Measurements from ENCODE around the gene WEE1.
A peak's percentile ranks its signal among the peaks of the same experiment; 100 is the strongest.

WEE1 gene

GRCh38 chr11:9575260-9576240 is 2.1 kb downstream of the WEE1 start:
- Histone ChIP-seq H3K27ac (replicated peaks) (peak overlapping the region; percentile 81), H3K4me3 (replicated peaks; ENCODE audit: insufficient read depth, low read length) (peak overlapping the region; percentile 97), H3K27me3 (ENCODE audit: insufficient read depth, poor library complexity, severe bottlenecking) (no peaks in the 10 kb centered on the region)
- TF ChIP-seq CTCF (IDR thresholded peaks at IDR 0.05; ENCODE audit: insufficient read depth, low read length) (no peak), SPI1 (IDR thresholded peaks at IDR 0.05; ENCODE audit: borderline replicate concordance, low read depth) (no peak), GABPA (IDR thresholded peaks at IDR 0.05; ENCODE audit: low read depth) (no peak), POLR2AphosphoS5 (IDR thresholded peaks at IDR 0.05; ENCODE audit: low read depth) (no peak), REST (IDR thresholded peaks at IDR 0.05; ENCODE audit: insufficient replicate concordance, low read depth) (no peak)
- DNase-seq (ENCODE audit: low read depth in 1 of 2, low spot score in 1 of 2): peak in 1 of 2 experiments; percentile 26

DNA sequence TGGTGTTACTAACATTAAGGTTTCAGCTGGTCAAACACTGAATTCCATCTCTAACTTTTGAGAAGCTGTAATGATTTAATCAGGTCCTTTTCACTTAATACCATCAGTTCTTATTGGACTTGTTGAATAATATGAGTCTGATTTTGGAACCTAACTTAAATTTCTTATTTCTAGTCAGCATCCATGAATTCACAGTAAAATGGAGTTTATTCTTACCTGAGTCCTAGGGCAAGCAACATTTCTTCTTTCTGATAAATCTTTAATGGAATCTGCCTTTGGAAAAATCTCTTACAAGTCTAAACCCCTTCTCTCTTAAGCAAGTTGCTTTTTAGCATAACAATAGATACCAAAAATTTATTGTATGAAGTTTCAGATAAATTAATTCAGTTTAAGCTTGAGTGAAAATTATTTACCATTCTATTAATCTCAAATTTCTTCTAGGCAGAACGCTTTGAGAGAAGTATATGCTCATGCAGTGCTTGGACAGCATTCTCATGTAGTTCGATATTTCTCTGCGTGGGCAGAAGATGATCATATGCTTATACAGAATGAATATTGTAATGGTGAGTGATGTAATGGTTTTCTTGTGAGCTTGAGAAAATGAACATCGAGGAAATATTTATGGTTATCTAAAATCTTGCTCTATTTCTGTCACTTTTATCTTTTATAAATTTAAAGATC is 3.4 kb downstream of the WEE1 start:
- no peak overlapping the region for H3K27ac ChIP-seq (replicated peaks)
- peak overlapping the region; percentile 97 for H3K4me3 ChIP-seq (replicated peaks; ENCODE audit: insufficient read depth, low read length)

GRCh38 chr11:9577556-9577955 is 4.1 kb downstream of the WEE1 start:
- no peak for DNase-seq (ENCODE audit: low read depth in 1 of 2, low spot score in 1 of 2)
- TF ChIP-seq GABPA (IDR thresholded peaks at IDR 0.05; ENCODE audit: low read depth) (no peak), REST (IDR thresholded peaks at IDR 0.05; ENCODE audit: insufficient replicate concordance, low read depth) (no peak), POLR2AphosphoS5 (IDR thresholded peaks at IDR 0.05; ENCODE audit: low read depth) (no peak), SPI1 (IDR thresholded peaks at IDR 0.05; ENCODE audit: borderline replicate concordance, low read depth) (no peak), CTCF (IDR thresholded peaks at IDR 0.05; ENCODE audit: insufficient read depth, low read length) (no peak)
- no peaks in the 10 kb centered on the region for H3K27me3 ChIP-seq (ENCODE audit: insufficient read depth, poor library complexity, severe bottlenecking)
- H3K27ac ChIP-seq (replicated peaks): no peak overlapping the region
- no peak overlapping the region for H3K4me3 ChIP-seq (replicated peaks; ENCODE audit: insufficient read depth, low read length)

More for the DNA sequence above, 3.4 kb downstream of the WEE1 start:
- DNase-seq (ENCODE audit: low read depth in 1 of 2, low spot score in 1 of 2): no peak
- TF ChIP-seq SPI1 (IDR thresholded peaks at IDR 0.05; ENCODE audit: borderline replicate concordance, low read depth) (no peak), GABPA (IDR thresholded peaks at IDR 0.05; ENCODE audit: low read depth) (no peak), POLR2AphosphoS5 (IDR thresholded peaks at IDR 0.05; ENCODE audit: low read depth) (no peak)
- no peaks in the 10 kb centered on the region for H3K27me3 ChIP-seq (ENCODE audit: insufficient read depth, poor library complexity, severe bottlenecking)

DNA sequence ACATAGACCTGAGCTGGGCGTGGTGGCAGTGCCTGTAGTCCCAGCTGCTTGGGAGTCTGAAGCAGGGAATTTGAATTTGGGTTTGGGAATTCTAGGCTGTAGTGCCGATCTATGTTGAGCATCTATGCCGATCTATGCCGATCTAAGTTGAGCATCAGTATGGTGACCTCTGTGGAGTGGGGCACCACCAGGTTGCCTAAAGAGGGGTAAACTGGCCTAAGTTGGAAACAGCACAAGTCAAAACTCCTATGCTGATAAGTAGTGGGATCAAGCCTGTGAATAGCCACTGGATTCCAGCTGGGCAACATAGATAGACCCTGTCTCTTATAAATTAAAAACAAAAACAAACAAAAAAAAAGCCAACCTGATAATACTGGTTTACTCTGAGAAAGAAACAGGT is 7.4 kb downstream of the WEE1 start:
- no peak for DNase-seq (ENCODE audit: low read depth in 1 of 2, low spot score in 1 of 2)
- no peak overlapping the region for H3K4me3 ChIP-seq (replicated peaks; ENCODE audit: insufficient read depth, low read length)
- no peak for TF ChIP-seq CTCF (IDR thresholded peaks at IDR 0.05; ENCODE audit: insufficient read depth, low read length)
- TF ChIP-seq POLR2AphosphoS5 (IDR thresholded peaks at IDR 0.05; ENCODE audit: low read depth): no peak
- no peak for TF ChIP-seq SPI1 (IDR thresholded peaks at IDR 0.05; ENCODE audit: borderline replicate concordance, low read depth)
- no peak for TF ChIP-seq REST (IDR thresholded peaks at IDR 0.05; ENCODE audit: insufficient replicate concordance, low read depth)
- no peak for TF ChIP-seq GABPA (IDR thresholded peaks at IDR 0.05; ENCODE audit: low read depth)
- H3K27ac ChIP-seq (replicated peaks): no peak overlapping the region
- H3K27me3 ChIP-seq (ENCODE audit: insufficient read depth, poor library complexity, severe bottlenecking): no peaks in the 10 kb centered on the region
